NCI-H1694 treated with DMSO at 0.1 percent for 48 hours (cell line): ENCODE data around the gene CNTNAP2.
"Not testable (repeated sequence)": the region's sequence is repeated elsewhere in the genome, so short reads cannot be mapped to it uniquely, and the experiment has no call there.

ENCODE experiments used
- DNase-seq: peaks from one replicate; lab custom pipeline; 2025; lab: John Stamatoyannopoulos, UW

The CNTNAP2 gene

DNA sequence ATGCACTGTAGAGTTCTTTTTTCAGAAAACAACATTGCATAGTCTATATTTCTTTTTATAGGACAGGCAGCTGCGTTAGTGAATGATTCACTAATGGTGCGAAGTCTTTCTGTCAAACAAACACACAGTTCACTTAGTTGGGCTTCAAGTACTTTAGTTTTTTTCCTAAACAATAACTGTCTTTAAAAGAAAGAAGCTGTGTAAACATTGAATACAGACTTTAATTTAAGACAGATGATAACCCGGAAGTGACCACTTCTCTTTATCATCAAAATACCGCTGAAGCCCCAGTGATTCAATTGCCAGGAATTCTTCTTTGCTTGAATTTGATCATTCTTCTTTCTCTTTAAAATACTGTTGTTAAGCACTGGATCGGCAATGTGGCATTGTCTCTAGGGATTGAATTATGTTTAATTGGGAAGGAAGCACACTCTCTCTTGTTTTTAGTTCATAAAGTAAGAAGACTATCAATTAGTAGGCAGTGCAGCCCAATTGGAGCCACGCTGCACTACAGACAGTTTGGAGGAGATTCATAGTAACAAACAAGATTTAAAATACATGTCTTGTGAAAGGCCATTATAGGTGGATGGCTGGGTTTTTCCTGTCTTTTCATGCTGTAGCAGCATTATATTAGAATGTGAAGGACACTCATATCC, 30.4 kb downstream of the CNTNAP2 start:
- DNase-seq: no peak

DNA sequence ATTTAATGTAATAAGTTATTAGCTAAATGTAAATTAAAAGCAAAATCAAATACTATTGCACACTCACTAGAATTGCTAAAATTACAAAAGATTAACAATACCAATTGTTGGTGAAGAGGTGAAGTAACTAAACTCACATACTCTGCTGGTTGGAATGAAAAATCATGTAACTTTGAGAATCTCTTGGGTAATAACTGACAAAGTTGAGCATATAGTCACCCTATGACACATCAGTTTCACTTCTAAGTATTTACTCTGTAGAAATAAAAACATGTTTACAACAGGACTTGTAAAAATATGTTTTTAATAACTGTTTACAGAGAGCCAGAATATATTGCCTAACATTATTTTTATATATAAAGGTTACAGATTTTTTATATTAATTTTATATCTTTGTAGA, 33.6 kb downstream of the CNTNAP2 start:
- no peak for DNase-seq

DNA sequence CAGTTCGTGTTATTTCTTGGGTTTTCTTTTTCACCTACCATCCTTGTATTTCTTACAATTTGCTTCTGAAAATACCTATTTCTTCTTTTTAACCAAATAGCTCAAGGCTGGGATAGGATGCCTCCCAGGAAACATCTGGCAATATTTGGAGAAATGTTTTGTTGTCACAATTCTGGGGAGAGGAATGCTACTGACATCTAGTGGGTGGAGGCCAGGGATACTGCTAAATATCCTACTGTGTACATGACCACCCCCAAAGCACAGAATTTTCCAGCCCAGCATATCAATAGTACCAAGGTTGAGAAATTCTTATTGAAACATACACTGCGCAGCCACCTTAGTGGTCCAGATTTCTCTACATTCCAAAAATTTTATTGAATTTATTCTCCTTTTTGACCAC, 55.5 kb downstream of the CNTNAP2 start:
- DNase-seq: no peak

DNA sequence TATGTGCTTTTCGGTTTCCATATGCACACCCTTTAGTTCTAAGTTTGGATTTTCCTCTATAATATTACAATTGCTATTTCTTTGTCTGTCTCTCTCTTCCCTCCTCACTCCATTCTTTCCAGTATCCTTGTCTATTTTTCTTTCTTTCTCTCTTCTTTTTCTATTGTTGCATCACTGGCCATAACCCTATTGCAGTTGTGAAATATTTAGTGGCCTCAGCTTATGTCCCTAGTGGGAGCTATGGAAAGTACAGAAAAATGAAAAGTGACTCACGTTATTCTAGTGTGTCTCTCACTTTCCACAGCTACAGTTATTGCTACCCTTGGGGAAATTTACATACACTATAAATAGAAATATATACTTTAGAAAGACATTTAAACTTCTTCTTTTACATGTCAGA, 59.1 kb downstream of the CNTNAP2 start:
- DNase-seq: no peak

DNA sequence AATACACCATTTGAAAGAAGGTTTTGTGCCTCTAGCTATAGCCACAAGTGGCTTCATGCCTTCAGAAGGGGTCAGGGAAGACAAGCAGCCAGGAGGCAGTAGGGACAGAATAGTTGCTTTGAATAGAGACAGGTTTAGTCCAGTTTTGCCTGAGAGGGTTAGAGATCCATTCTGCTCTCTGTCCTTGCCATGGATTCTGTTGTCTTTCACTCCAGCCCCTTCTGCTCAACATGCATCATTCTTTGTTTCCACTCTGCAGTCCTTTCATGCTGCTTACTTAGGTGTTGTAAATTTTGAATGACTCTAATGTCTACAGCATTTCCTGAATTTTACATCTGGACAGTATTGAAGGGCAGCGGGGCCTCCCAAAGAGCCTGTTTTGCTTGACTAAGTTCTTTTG, 60.3 kb downstream of the CNTNAP2 start:
- DNase-seq: no peak

DNA sequence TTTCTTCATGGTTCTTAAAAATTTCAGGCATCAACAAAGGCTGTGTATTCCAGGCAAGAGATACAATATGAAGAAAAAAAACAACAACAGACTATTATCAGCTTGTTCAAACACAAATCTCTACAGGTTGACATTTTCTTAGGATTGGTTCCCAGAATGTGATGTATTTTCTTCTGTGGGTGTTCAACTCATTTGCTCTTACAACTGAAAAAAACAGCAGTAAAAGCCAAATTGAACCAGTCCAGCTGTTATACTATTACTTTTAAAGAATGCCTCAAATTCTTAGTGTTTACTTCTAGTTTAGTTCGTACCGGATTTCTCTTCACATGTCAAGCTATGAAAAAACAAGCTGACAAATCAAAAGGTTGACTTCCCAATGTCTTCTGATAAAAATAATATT, 60.7 kb downstream of the CNTNAP2 start:
- no peak for DNase-seq

DNA sequence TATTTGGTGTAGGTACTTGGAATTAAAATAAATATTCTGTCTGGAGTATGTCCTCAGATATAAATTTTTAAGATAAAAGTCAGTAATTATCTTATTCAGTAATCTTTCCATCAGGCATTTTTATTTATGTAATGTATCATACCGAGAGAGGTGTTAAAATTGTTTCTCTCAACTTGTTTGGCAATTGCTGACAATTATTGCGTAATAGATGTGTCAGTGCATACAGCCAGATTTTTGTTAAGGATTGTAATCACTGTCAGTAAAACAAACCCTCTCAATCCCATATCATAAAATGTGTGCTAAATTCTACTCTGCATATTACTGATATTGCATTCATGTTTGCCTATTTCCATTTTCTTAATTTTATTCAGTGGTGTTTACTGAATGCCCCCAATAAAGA, 69.2 kb downstream of the CNTNAP2 start:
- no peak for DNase-seq

DNA sequence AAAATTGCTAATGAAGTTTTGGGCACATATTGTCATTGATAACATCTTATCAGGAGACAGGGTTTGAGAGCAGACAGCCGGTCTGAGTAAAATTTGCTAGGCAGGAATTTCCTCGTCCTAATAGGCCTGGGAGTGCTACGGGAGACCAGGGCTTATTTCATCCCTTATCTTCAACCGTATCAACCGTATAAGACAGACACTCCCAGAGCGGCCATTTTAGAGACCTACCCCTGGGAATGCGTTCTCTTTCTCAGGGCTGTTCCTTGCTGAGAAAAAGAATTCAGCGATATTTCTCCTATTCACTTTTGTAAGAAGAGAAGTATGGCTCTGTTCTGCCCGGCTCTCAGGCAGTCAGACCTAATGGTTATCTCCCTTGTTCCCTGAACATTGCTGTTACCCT, 74.8 kb downstream of the CNTNAP2 start:
- not testable (repeated sequence) for DNase-seq

DNA sequence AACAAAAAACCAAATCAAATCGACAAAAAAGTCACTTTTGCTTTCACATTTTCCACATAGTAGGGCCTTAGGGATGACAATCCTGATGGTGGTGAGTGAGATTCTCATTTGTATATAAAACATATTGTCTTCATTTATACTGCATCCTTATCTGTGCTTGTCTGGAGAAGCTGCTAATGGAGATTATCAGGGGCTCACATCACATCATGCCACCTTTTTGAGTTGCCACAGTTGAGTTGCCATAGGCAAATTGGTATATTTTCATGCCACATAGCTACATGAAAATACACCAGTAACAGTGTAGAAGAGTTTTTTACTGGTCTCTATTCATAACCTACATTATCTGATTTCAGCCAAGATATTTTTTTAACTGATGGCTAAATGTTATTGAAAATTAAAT, 85.3 kb downstream of the CNTNAP2 start:
- no peak for DNase-seq

DNA sequence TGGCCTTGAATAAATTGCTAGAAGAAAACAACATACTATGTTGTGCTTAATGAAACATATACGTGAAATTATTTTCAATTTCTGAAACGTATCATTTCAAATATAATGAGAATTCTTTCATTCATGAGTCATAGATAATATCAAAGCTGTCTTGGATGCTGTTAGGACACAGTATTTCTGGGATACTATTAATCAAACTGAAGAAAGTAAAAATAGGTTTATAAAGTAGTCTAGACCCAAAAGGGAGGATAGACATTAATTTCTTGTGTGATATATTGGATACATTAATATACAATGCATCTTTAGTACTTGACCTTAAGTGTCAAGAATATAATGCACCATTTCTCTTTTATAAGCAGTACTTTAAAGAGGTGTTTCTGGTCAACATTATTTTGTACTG, 89.7 kb downstream of the CNTNAP2 start:
- DNase-seq: no peak

DNA sequence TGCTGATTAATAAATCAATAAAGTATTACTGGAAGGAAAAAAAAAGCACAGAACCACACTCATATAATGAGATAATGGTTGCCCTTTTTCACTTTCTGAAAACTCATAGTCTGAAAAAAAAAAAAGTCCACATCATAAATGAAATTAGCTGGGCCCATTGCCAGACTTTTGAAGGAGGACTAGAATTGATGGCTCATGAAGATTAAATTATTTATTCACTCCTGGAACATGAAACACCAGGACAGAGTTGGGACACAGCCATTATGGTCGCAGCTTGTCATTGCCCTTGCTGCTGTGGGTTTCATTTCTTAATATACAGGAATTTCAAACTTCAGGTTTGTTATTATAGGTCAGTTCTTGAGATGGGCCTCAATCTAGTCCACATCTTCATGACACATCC, 91.9 kb downstream of the CNTNAP2 start:
- no peak for DNase-seq

DNA sequence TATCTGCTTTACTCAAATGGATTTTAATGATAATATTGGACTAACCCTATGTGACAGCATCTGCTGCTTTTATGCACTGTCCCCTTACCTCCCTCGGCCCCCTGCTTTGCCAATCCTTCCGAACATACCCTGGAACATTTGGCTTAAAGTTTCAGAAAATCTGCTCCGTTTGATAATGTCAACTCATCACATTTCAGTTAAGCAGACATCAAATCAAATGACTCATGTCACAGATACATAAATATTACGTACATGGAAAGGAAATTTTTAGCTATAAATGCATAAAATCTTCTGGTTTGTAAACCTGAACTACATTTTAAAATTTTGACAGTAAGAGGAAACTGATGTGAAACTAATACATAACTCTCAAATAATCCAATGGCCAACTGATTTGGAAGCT, 98.2 kb downstream of the CNTNAP2 start:
- no peak for DNase-seq

DNA sequence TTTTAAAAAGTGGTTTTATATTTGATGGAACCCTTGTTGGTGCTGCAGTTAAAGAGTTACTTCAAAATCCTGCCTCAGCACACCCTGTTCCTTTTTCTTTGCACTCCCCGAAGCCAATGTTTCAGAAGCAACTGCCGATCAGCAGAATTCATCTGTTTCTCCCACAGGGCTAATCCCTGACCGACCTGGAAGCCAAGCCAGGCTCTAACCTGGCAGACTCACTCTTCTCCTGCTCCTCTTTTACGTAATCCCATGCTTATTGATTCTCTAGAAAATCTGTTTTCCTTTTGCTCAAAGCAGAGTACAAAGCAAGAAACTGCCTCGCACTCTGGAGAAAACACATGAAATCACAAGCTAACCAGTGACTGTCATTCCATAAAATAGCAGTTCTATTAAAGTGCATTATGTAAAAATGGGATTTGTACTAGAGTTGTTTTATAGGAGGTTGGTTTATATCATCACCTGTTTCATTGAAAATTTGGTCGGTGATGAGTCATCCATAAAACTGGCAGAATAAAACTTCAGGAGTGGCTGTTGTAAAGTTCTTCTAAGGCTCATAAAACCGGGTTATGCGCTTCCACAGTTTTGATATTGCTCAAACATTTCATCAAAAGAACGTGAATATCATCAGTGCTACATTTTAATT, 99.9 kb downstream of the CNTNAP2 start:
- no peak for DNase-seq

DNA sequence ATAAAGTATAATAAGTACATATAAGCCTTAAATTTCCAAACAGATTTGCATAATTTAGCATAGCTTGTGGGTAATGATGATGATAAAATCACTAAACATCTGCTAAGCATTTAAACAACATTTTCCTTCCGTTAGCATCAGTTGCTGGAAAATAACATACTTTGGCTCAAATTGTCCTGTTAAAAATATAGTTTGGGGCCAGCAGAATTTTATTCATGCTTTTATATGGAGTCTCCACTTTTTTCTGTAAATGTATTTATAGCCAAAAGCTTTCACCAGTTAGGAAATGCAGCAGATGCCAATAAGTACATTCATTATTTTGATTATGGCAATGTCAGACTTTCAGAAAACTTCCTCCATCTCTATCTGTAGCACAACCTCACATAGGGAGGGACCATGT, 107.2 kb downstream of the CNTNAP2 start:
- DNase-seq: no peak

DNA sequence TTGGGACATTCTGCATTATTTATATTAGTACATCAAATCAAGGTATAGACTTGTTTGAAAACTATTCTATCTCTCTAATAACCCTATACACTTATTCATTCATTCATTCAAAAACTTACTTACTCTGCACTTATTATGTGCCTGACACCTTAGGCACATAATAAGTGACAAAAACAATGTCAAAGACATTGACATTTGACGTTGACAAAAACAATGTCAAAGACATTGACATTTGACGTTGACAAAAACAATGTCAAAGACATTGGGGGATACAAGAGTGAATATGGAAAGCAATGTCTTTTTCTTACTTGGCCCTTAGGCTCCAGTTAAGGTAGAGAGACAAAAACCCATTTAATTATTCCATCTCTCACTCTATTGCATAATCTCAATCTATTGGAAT, 116.0 kb downstream of the CNTNAP2 start:
- DNase-seq: no peak

DNA sequence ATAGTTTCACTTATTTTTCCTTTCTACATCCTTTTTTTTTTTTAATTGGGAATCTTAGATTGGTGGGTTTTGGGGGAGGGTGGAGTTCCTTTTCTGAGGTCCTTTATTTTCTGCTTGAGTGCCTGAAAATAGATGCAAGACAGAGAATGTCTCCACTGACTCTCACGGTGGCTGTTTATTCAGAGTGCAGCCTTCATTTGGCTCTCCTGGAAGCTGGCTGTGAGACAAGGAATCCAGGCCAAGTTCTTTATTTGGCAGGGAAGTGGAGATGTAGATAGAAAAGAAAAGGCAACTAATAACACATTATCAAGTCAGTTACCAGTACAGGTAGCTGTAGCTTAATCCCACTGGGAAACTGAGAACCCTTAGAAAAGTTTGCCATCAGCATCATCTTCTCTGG, 118.6 kb downstream of the CNTNAP2 start:
- no peak for DNase-seq

DNA sequence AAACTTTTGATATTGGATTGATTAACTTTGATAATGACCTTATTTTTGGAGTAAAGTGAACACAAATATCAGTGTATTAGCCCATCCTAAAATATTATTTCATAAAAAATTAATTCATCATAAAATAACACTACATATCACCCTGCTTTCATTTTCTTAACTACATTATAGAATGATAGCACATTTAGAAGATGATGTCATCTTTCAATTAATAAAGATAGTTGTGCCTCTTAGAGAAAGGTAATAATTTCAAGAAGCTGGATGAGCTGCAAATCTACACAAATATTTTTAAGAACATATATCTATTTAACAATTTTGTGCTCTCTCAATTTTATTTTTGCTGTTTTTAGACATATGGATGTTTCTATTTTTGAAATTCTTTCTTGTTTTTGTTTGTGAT, 126.1 kb downstream of the CNTNAP2 start:
- DNase-seq: no peak

DNA sequence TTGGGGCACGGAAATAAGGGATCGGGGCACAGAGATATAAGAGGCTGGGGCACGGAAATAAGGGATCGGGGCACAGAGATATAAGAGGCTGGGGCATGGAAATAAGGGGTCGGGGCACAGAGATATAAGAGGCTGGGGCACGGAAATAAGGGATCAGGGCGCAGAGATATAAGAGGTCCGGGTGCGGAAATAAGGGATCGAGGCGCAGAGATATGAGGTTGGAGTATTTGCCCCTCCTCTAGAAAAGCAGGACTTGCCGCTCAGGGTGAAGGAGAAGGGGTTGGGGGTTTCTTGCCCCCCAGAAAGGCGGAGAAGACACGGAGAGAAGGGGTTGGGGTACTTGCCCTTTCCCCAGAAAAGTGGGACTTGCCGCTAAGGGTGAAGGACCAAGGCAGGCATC, 131.4 kb downstream of the CNTNAP2 start:
- not testable (repeated sequence) for DNase-seq

DNA sequence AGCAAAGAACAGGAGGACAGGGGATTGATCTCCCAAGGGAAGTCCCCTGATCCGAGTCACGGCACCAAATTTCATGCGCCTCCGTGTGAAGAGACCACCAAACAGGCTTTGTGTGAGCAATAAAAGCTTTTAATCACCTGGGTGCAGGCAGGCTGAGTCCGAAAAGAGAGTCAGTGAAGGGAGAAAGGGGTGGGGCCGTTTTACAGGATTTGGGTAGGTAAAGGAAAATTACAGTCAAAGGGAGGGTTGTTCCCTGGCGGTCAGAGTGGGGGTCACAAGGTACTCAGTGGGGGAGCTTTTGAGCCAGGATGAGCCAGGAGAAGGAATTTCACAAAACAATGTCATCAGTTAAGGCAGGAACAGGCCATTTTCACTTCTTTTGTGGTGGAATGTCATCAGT, 132.1 kb downstream of the CNTNAP2 start:
- DNase-seq: not testable (repeated sequence)

DNA sequence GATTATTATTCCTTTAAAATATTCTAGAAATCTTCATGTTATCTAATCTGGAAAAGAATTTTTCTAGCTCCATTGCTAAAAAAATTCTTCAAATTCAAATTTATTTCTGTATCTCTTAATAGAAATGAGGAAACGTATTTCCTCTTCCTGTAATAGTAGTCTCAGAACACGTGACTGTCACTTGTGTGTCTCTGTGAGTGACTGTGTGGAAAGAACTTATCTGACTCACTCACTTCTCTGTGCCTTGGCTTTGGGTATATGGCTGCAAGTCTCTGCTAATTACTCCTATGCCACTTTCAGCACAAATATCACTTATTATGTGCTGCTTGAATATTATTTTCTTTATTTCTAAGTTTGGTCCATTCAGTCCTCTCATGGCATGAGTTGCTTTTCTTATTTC, 132.7 kb downstream of the CNTNAP2 start:
- DNase-seq: no peak

DNA sequence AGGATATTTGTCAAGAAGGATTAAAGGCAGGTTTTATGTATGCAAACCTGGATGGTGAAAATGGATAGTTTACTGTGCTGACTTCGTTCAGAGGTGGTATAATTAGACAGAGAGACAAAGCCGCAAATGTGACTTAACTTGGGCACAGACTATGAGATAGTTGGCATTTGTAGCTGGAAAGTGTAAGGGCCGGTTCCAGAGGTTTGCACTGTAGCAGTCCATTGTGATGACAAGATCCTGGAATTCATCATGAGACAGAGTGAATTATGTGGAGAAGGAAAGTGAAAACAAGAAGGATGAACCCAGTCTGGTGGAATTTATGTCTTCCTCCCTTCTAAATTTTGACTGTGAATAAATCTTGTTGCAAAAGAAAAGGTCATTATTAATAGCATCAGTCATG, 139.0 kb downstream of the CNTNAP2 start:
- no peak for DNase-seq

DNA sequence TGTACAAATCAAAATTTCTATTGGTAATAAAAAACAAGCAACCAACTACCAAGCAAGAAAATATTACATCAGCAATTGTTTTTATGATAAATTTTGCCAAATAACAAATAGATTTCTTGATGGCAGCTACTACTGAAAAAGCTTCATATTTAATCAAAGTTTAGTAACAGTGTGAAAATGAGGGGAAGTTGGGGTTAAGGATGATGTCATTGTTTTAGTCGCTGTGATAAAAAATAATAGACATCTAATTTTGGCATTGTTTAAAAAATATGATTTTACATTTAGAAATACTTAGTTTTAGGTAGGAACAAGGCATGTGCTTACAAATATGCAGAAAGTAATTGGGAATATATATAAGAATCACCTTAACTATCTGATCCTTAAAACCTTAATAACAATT, 145.9 kb downstream of the CNTNAP2 start:
- DNase-seq: no peak

DNA sequence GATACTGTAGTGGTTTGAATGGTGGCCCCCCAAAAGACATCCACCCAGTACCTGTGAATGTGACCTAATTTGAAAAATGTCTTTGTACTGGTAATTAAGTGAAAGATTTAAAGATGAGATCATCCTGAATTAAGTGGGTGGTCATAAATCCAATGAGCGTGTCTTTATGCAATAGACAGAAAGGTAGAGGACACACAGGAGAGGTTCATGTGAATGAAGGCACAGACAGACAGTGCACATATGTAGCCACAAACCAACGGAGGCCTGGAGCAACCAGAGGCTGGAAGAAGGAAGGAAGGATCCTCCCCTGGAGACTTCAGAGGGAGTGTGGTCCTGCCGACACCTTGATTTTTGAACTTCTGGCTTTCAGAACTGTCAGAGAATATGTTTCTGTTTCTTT, 160.3 kb downstream of the CNTNAP2 start:
- DNase-seq: no peak

DNA sequence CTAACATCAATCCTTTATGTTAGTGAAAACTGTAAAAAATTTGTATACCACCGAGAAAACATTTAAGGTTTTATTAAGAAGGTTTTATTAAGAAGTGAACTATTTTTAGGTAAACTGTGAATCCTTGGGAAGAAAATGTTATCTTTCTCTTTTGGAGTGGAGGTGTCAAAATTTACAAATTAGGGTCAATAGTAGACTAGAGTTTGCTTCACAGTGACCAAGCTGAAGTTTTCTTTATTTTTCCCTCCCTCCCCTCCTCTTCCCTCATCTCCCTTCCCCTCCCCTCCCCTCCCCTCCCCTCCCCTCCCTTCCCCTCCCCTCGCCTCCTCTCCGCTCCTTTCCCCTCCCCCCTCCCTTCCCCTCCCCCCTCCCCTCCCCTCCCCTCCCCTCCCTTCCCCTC, 168.8 kb downstream of the CNTNAP2 start:
- DNase-seq: no peak
